ENCODE data around the gene ACIN1. TPM values are rescaled to one million over a fixed set of nuclear protein-coding genes. Genes with fewer than 3 reads are reported as not detected.

ACIN1 gene
- total and polyA plus RNA-seq, 9 of the 15 experiments (the other 6 are each of a cell fraction or from before 2014, with no cell fraction given) = 5.0 to 196 (median 129) TPM

GRCh38 chr14:23056145-23056955 is 38.6 kb downstream of the ACIN1 start (continued):
- peak; percentile 80 for TF ChIP-seq CTBP1 (IDR thresholded peaks at IDR 0.05; ENCODE audit: borderline replicate concordance)
- no peak for TF ChIP-seq TFE3 (CRISPR knock-in tag; IDR thresholded peaks at IDR 0.05)
- peak; percentile 70 for TF ChIP-seq ZBTB2 (IDR thresholded peaks at IDR 0.05)
- TF ChIP-seq PYGO2 (tag; IDR thresholded peaks at IDR 0.05) = no peak
- no peak for TF ChIP-seq ZNF778 (CRISPR knock-in tag; IDR thresholded peaks at IDR 0.05)
- TF ChIP-seq LEF1 (IDR thresholded peaks at IDR 0.05) = 0 out of 2 replicates have a peak, but pooled peaks have one; percentile 30
- TF ChIP-seq KAT7 (CRISPR knock-in tag; IDR thresholded peaks at IDR 0.05; ENCODE audit: borderline replicate concordance) = no peak; the same call in 1 of the 2 replicates
- TF ChIP-seq HDAC1 (IDR thresholded peaks at IDR 0.05) = peak; percentile 23 to 70; a peak in 2 of 4 replicates
- TF ChIP-seq XRCC4 (IDR thresholded peaks at IDR 0.05; ENCODE audit: extremely low read depth, insufficient read depth, insufficient read length) = no peak
- TF ChIP-seq FIP1L1 (IDR thresholded peaks at IDR 0.05; ENCODE audit: low read depth, low read length, poor library complexity, severe bottlenecking) = no peak
- no peak for TF ChIP-seq U2AF1 (optimal IDR thresholded peaks at IDR 0.05; ENCODE audit: low read depth, low read length)
- TF ChIP-seq IRF2 (CRISPR knock-in tag; IDR thresholded peaks at IDR 0.05) = no peak
- TF ChIP-seq MTA2 (IDR thresholded peaks at IDR 0.05; ENCODE audit: low read depth) = no peak
- peak; percentile 42; the same call in 1 of the 2 replicates for TF ChIP-seq STAG1 (CRISPR knock-in tag; IDR thresholded peaks at IDR 0.05; ENCODE audit: borderline replicate concordance)
- TF ChIP-seq SIN3A (IDR thresholded peaks at IDR 0.05; ENCODE audit: borderline replicate concordance in 2 of 2, control insufficient read depth in 1 of 2, low read depth in 2 of 2, low read length in 2 of 2) = peak in 1 of 2 experiments; percentile 48; a peak in 2 of 4 replicates
- TF ChIP-seq MLLT1 (IDR thresholded peaks at IDR 0.05) = peak in 1 of 2 experiments; percentile 32; a peak in 1 of 4 replicates
- TF ChIP-seq MBD2 (IDR thresholded peaks at IDR 0.05; ENCODE audit: borderline replicate concordance, low read depth) = peak; percentile 42; the same call in 1 of the 2 replicates
- TF ChIP-seq ZNF398 (CRISPR knock-in tag; IDR thresholded peaks at IDR 0.05) = no peak
- no peak for TF ChIP-seq PTTG1 (tag; IDR thresholded peaks at IDR 0.05; ENCODE audit: low read depth)
- no peak for TF ChIP-seq MECOM (CRISPR knock-in tag; IDR thresholded peaks at IDR 0.05)
- peak; percentile 92 for TF ChIP-seq MYC (IDR thresholded peaks at IDR 0.05; ENCODE audit: low read depth, low read length)
- no peak for TF ChIP-seq MYC (CRISPR knock-in tag; IDR thresholded peaks at IDR 0.05; ENCODE audit: borderline replicate concordance, low read depth)

Measured in K562 (cell line).